ENCODE data around the gene CRACR2A.

Gene CRACR2A

GRCh38 chr12:3592856-3593625 is 159.9 kb downstream of the CRACR2A start:
- no peak for DNase-seq

GRCh38 chr12:3589745-3590144 is 163.2 kb downstream of the CRACR2A start:
- DNase-seq = no peak

GRCh38 chr12:3587402-3588013 is 165.4 kb downstream of the CRACR2A start:
- no peak for DNase-seq

GRCh38 chr12:3583656-3584334 is 169.1 kb downstream of the CRACR2A start:
- DNase-seq = no peak

GRCh38 chr12:3580094-3580749 is 172.7 kb downstream of the CRACR2A start:
- no peak for DNase-seq

GRCh38 chr12:3579446-3580093 is 173.3 kb downstream of the CRACR2A start:
- no peak for DNase-seq

- no peak for DNase-seq
These were observed 174.4 kb downstream of the CRACR2A start for GRCh38 chr12:3578557-3578956.

- no peak for DNase-seq
These were observed 176.0 kb downstream of the CRACR2A start for GRCh38 chr12:3576891-3577290.

- DNase-seq = no peak
These were observed 177.9 kb downstream of the CRACR2A start for GRCh38 chr12:3574986-3575385.

- DNase-seq = no peak
These were observed 180.3 kb downstream of the CRACR2A start for GRCh38 chr12:3572560-3572959.

GRCh38 chr12:3571724-3572123 is 181.2 kb downstream of the CRACR2A start:
- no peak for DNase-seq

GRCh38 chr12:3571323-3571722 is 181.6 kb downstream of the CRACR2A start:
- DNase-seq = no peak

- no peak for DNase-seq
These were observed 184.2 kb downstream of the CRACR2A start for GRCh38 chr12:3568695-3569094.

- no peak for DNase-seq
These were observed 186.9 kb downstream of the CRACR2A start for GRCh38 chr12:3565985-3566384.
